VCaP (cell line): Measurements from ENCODE around the gene GLDN.
A peak's percentile ranks its signal among the peaks of the same experiment; 100 is the strongest.

ENCODE experiments used
- H3K27ac ChIP-seq: fragments of 450-650 bp; 2 replicates; pipeline ENCODE4 v1.5.1; 2017
- CTCF ChIP-seq: fragments of 450-650 bp; conservative IDR thresholded peaks from 2 replicates; pipeline ENCODE4 v1.5.1; 2017; ENCODE audit warnings: mild to moderate bottlenecking, moderate library complexity

GLDN gene

GRCh38 chr15:51335087-51335486, 6.4 kb upstream of the GLDN start:
- H3K27ac ChIP-seq, result no peak overlapping the region
- no peak for TF ChIP-seq CTCF

GRCh38 chr15:51335538-51336410, 5.7 kb upstream of the GLDN start:
- no peak overlapping the region for H3K27ac ChIP-seq
- TF ChIP-seq CTCF, result no peak

- TF ChIP-seq CTCF, result no peak
- no peak within 1 kb of the TSS for H3K27ac ChIP-seq
Measured at GRCh38 chr15:51338496-51338895, 3.0 kb upstream of the GLDN start, which contains the start of gene CYP19A1. Gene CYP19A1, minus strand, starts transcription at chr15:51338596. Its CDS starts 95,684 bp downstream, at chr15:51242912.

- H3K27ac ChIP-seq, result no peak overlapping the region
- TF ChIP-seq CTCF, result no peak
Measured at GRCh38 chr15:51342227-51342999, 958 bp downstream of the GLDN start.

GRCh38 chr15:51343466-51343865, 2.0 kb downstream of the GLDN start:
- TF ChIP-seq CTCF, result no peak
- no peak overlapping the region for H3K27ac ChIP-seq

GRCh38 chr15:51346136-51346535, 4.7 kb downstream of the GLDN start:
- no peak overlapping the region for H3K27ac ChIP-seq
- TF ChIP-seq CTCF, result no peak

- H3K27ac ChIP-seq, result peak overlapping the region; percentile 23
- no peak for TF ChIP-seq CTCF
Measured at GRCh38 chr15:51348688-51349087, 7.2 kb downstream of the GLDN start.
